ENCODE data around the gene SCN1A.

DNA sequence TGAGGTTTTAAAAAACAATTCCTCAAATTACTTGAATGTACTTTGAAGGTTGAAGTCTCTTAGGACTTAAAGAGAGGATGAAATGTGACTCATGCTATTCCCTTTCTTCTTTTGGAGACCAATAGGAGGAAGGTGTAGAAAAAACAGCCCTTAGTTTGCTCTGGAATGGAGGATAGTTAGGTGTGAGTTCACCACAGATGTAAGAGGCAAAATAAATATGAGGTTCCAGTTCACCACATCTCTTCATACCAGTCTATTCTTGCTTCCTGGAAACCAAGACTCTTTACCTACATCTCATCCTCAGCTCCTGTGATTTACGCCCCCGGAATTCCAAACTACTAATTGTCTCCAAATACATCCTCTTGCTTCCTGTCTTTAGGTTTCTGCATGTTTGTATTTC, 96.8 kb downstream of the SCN1A start:
- TF ChIP-seq POLR2AphosphoS5 (IDR thresholded peaks at IDR 0.05; ENCODE audit: low read depth, low read length) (no peak), POLR2A (IDR thresholded peaks at IDR 0.05; ENCODE audit: low read depth, low read length) (no peak), TAF1 (IDR thresholded peaks at IDR 0.05; ENCODE audit: borderline replicate concordance, low read depth, low read length) (no peak)
